Subcutaneous adipose tissue (tissue), 4 donors: Measurements from ENCODE around the gene PEX11G. TPM values are rescaled to one million over a fixed set of nuclear protein-coding genes. Genes with fewer than 3 reads are reported as not detected.

ENCODE experiments used
- total RNA-seq, 4 donors: library from RNA; depleted of rRNA; stranded (reverse); fragments of >200 nt; gene quantifications; one replicate each; pipeline ENCODE4 v1.1.0, GENCODE V29; 2016
- TF ChIP-seq, protein P1 (sequence below): fragments of 450-650 bp; IDR thresholded peaks from one replicate; pipeline ENCODE4 v1.5.1; 2016; ENCODE audit warnings: low read depth, mild to moderate bottlenecking, control low read depth, antibody characterized with exemption, moderate library complexity

PEX11G gene
- 10 to 100 TPM in 1 of 4 donors, 1 to 10 TPM in 3; 2.3 to 10.6 (median 6.5) TPM for total RNA-seq

GRCh38 chr19:7488736-7489353 lies at the start of gene PEX11G:
PEX11G (minus strand) TSS chr19:7489035; CDS start chr19:7489010, 25 bp downstream.
- TF ChIP-seq, protein P1, sequence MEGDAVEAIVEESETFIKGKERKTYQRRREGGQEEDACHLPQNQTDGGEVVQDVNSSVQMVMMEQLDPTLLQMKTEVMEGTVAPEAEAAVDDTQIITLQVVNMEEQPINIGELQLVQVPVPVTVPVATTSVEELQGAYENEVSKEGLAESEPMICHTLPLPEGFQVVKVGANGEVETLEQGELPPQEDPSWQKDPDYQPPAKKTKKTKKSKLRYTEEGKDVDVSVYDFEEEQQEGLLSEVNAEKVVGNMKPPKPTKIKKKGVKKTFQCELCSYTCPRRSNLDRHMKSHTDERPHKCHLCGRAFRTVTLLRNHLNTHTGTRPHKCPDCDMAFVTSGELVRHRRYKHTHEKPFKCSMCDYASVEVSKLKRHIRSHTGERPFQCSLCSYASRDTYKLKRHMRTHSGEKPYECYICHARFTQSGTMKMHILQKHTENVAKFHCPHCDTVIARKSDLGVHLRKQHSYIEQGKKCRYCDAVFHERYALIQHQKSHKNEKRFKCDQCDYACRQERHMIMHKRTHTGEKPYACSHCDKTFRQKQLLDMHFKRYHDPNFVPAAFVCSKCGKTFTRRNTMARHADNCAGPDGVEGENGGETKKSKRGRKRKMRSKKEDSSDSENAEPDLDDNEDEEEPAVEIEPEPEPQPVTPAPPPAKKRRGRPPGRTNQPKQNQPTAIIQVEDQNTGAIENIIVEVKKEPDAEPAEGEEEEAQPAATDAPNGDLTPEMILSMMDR = no peak

DNA sequence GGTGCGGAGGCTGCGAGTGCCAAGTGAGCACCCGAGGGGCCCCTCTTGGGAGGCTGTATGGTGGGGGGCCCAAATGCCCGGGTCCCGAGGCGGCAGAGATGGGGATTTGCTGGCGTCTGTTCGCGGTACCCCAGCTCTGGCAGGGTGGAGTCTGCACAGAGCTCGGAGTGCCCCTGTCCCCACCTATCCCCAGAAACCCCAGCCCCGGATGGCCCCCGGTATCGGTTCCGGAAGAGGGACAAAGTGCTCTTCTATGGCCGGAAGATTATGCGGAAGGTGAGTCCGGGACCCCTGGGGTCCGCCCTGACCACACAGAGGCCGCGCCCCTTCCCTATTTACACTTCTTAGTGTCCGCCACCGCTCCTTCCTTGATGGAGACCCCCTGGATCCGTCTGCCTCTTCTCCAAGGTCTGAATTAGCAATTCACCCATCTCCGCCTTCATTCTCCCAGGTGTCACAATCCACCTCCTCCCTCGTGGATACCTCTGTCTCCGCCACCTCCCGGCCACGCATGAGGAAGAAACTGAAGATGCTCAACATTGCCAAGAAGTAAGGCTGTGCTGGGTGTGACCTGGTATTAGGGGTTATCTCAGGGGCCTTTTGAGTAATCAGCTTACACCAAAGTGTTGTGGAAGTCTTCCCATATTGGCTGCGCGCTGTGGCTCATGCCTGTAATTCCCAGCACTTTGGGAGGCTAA lies 47.3 kb upstream of the PEX11G start:
- TF ChIP-seq, protein P1 = no peak

DNA sequence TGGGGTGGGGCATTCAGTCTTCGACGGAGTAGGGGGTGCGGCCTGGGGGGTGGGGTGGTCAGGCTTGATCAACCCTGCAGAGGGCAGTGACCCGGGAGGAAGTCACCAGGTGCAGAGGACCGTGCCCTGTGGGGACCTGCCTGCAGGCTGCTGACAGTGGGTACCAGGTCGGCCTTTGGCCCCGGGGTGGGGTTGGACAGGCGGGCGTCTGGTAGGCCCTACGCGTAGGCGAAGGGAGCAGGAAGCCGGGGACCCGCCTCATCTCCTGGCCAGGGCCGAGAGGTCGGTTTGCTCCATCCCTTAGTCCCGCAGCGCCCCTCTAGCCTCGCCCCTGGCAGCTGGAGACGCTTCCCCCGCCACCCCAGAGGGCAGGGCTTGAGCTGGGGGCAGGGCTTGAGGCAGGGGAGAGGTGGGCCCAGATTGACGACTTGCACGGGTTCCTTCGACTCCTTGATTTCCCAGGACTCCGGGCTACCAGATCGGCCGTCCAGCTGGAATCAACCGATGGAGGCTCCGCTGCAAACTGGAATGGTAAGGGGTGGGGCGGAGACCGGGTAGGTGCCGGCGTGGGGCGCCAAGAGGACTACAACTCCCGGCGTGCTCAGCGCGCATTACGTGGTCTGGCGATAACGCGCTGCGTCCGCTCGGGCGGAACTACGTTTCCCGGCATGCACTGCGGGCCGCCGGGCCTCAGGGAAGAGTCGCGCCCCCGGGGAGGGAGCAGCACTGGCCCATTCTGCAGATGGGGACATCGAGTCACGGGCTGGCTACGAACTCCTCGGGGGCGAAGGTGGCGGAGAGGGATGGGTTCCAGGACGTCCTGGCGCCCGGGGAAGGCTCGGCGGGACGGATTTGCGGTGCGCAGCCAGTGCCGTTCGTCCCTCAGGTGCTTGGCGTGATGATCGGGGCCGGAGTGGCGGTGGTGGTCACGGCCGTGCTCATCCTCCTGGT lies 46.5 kb upstream of the PEX11G start, which contains the start of gene PNPLA6:
Gene PNPLA6, plus strand, starts transcription at position 671 of the 951 bp plus-strand sequence. Its CDS starts 72 bp downstream, at position 743.
- TF ChIP-seq, protein P1 = no peak

DNA sequence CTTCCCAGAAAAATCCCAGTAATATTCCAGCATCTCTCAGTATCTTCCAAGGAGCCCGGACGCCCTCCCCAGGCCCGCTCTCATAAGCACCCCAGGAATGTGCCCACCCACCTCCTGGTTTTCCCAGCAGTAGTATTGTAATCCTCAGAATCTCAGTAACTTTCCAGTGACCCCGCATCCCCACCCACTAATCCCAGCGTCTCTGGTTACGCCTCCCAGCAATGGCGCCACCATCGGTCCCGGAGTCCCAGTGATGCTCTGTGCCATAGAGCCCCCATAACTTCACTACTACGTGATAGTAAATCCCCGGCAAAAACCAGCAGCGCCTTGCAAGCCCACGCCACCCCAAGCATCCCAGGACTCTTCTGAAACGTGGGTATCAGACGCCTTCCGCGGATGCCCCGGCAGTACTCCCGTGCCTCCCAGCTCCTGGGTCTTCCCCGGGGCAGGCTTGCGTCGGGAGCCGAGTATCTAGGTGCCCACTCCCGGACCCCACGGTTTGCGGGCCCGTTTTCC lies 45.8 kb upstream of the PEX11G start:
- TF ChIP-seq, protein P1 = no peak

DNA sequence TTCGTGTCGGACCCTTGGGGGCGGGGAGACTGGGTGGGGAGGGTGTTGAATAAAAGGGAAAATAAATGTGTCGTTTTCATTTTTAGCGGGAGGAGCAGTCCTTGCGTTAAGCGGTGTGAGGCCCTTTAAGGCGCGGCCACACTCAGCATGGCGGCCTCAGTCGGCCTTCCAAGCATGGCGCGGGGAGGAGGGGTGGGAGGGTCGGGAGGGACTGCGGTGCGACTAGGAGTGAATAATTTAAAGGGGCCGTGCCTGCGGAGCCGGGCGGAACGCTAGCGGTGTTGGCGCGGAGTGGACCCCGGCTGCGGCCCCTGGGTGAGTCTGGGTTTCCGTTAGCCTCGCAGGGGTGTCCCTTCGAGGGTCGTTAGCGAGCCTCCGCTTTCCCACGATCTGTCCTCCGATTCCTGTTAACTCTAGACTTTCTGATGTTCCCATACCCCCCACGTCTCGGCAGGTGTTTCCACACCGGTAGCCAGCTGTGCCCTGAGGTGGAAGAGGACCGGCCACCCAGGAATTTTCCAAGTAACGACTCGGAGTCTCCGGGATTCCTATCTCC lies 45.2 kb upstream of the PEX11G start:
- TF ChIP-seq, protein P1 = no peak

GRCh38 chr19:7533281-7533885 lies 44.5 kb upstream of the PEX11G start:
- TF ChIP-seq, protein P1 = no peak
